Stimulated activated CD4-positive, alpha-beta T cell treated with anti-CD3 and anti-CD28 coated beads, Interleukin-4, amount 100 ng/mL, for 4 hours (primary cell): ENCODE results near the gene GRAMD1B.

ENCODE experiments used
- DNase-seq, 2 experiments: peaks; one replicate each; pipeline ENCODE4 v3.0.0-alpha.2; 2020

The GRAMD1B gene

GRCh38 chr11:123575441-123575840, 145.4 kb downstream of the GRAMD1B start:
- DNase-seq, result no peak

- no peak for DNase-seq
Measured at GRCh38 chr11:123576082-123576481, 146.0 kb downstream of the GRAMD1B start.

GRCh38 chr11:123576501-123576900, 146.4 kb downstream of the GRAMD1B start:
- no peak for DNase-seq

DNA sequence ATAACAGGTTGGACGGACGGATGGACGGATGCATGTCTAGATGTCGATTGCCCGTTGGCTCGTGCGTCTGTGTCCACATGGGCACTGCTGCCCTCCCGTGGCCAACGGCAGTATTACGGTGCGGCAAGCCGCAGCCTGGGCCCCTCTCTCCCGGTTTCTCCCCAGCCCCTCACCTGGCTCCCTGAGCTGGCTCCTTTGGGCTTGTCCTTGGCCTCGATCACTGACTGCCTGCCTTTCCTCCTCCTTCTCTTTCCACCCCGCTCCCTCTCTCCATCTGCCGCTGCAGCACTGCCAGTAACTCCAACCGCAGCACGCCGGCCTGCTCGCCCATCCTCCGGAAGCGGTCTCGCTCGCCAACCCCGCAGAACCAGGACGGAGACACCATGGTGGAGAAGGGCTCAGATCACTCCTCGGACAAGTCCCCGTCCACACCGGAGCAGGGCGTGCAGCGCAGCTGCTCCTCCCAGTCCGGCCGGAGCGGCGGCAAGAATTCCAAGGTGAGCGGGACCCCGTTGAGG, 147.1 kb downstream of the GRAMD1B start:
- DNase-seq, result peak; percentile 31 to 69

DNA sequence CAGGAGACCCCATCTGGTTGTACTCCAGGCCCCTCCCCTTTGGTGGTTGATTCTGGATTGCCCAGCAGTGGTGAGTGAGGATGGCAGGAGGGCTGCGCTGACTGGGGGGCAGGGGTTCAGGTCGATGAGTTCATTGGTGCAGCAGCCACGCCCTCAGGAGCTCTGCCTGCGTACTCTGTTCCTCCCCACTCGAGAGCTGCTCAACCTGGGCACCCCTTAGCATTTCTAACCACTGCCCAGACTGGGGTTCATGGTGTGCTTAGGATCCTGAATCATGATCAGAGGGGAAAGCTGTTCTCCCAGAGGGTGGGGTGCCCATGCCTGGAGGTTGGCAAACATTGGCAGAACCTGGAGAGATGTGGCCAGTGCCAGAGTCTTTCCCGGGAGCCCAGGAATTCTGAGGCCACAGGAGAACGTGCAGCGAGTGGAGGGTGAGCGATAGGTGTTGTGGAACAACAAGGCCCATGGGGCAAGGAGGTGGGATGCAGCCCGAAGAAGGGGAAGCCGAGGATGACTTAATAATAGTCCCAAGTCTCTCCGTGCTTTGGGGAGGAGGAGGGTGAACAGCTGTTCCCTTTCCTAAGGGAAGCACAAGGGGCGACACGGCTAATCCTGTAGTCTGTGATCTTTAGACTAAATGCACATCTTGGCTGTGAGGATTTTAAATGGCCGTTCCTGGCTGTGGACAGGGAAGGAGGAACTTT, 148.9 kb downstream of the GRAMD1B start:
- no peak for DNase-seq

DNA sequence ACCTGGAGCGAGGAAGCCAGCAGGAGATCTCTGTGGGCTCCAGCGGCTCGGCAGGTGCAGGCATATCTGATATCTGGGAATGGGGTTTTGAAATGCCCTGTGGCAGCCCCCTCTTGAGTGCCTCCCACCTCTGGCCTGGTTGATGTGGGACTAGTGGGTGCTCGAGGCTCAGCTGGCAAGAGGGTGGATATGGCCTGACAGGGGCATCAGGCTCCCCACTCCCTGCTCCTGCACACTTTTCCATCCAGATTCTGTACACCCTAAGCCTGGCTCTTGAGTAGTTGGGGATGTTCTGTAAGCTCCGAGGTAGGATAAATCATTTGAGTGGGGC, 149.4 kb downstream of the GRAMD1B start:
- DNase-seq, result no peak

- DNase-seq, result no peak
Measured at GRCh38 chr11:123580137-123580536, 150.1 kb downstream of the GRAMD1B start.

DNA sequence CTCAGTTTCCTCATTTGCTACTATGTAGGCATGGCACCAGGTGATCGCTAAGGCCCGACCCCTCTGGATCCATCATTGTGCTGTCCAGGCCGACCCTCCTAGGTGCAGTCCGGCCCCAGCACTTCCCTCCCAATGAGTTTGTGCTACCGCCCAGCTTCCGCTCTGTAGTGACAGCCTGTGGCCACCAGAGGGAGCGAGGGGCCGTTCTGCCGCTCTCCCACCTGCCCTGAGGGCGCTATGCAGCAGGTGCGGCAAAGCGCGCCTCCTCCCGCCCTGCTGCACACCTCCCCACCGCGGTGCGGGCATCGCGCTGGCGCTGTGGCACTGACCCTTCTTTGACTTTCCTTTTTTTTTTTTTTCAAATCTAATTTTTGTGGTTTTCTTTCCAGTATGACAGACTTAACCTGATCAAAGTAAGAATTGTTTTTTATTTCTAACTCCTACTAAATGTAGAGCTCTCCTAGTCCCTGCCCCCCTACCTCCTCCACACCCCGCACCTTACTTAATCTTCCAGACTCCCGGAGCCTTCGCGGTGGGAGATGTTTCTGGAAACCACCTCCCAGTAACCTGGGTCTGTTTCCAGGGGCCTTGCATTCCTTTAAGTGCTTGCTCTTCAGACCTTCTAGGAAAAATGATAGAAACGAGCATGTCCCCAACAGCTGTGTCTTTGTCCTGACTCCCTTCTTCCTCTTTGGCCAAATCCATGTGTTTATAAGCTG, 150.6 kb downstream of the GRAMD1B start:
- DNase-seq, result peak; percentile 58 to 62

- DNase-seq, result no peak
Measured at GRCh38 chr11:123581651-123582399, 151.8 kb downstream of the GRAMD1B start.

GRCh38 chr11:123582992-123583504, 153.0 kb downstream of the GRAMD1B start:
- no peak for DNase-seq

DNA sequence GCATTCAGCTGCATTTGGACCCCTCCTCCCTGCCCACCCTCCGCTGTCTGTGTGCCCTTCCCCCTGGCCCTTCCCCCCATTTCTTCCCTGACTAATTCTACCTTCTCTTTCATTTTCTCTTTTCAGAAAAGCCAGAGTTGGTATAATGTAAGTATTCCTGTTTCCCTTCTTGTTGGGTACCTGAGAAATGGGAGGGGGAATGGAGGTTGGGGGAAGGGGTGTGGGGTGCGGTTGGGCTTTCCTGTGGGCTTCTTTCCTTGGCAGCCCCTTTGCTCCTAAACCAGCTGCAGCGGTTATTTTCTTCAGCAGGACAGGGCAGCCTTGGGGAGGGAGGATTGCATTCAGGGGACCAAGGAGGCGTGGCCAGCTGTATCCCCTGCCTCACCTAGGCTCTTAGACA, 154.1 kb downstream of the GRAMD1B start:
- DNase-seq, result no peak

GRCh38 chr11:123584737-123585136, 154.7 kb downstream of the GRAMD1B start:
- DNase-seq, result no peak

- DNase-seq, result no peak
Measured at GRCh38 chr11:123585206-123585605, 155.1 kb downstream of the GRAMD1B start.

GRCh38 chr11:123585706-123586105, 155.6 kb downstream of the GRAMD1B start:
- DNase-seq, result no peak

- DNase-seq, result no peak
Measured at GRCh38 chr11:123586568-123586967, 156.5 kb downstream of the GRAMD1B start.

DNA sequence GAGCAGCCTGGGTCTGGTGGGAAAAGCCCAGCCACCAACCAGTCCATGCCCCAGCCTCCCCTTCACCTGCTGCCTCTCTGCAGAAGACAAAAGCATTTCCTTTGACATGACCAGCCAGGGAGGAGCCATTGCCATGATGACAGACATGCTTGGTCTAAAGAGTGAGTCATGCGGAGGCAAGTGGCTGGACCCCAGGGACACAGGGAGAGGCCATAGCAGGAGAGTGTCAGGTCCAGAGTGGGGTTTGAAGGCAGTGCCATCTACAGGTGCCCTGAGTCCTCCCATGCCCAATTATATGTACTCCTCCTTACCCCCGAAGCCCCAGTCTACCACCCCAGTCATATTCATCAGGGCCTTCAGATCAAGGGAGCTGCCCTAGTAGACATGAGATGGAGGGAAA, 157.0 kb downstream of the GRAMD1B start:
- DNase-seq, result no peak

DNA sequence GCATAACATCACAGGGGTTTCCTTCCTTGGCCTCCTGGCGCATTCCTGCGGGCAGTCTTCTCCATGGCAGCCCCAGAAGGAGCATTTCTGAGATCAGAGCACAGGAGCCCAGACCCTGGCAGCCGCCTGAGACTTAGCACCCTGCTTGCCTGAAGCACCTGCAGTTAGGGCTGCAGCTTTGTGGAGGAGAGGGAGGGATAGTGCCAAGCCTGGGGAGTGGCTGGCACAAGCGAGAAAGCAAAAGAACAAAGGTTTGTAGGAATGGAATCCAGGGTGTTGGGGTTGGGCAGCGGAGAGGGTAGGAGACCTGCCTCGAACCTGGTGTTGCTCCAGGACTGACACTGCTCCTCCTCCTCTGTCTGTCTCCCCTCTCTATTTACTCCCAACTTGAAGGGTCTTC, 157.5 kb downstream of the GRAMD1B start:
- no peak for DNase-seq

- DNase-seq, result no peak
Measured at GRCh38 chr11:123588117-123588863, 158.2 kb downstream of the GRAMD1B start.

DNA sequence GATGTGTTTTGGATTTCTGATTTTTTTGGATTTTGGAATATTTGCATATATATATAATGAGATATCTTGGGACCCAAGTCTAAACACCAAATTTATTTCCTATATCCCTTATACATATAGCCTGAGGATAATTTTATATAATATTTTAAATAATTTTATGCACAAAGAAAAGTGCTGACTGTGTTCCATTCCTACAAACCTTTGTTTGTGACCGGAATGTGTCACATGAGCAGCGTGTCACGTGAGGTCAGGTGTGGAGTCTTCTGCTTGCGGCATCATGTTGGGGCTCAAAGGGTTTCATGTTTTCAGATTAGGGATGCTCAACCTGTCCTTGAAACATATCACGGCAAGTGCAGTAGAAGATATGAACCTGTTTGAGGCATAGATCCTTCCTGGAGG, 158.8 kb downstream of the GRAMD1B start:
- DNase-seq, result no peak

DNA sequence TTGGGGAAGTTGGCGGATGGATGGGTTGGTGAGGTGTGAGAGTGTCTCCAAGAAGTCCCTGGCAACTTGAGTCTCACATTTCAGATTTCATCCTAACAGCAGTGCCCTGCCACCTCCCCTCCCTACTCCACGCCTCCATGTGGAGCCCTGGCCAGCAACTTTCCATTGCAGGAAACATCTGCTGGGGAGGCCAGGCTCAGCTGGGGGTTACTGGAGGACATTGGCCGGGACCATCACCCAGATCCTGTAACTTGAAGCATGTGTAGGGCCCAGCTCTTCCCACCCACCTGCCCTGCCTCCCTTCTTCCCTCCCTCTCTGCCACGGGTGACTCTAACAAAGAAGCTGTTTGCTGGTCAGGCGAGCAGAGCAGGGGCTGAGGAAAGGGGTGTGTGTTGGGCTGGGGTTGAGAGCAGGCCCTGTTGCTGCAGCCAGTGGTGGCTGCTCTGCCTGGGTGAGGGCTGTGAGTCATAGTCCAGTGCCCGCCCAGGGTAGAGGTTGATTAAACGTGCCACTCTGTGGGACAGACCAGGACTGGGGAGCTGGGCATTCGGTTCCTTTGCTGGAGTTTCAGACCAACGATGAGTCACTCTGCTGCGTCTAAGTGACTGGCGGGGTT, 160.3 kb downstream of the GRAMD1B start:
- DNase-seq, result no peak

- DNase-seq, result no peak
Measured at GRCh38 chr11:123593570-123593969, 163.5 kb downstream of the GRAMD1B start.

- no peak for DNase-seq
Measured at GRCh38 chr11:123594188-123594901, 164.3 kb downstream of the GRAMD1B start.
